Endothelial cell of umbilical vein (primary cell): Measurements from ENCODE around the gene PLEKHG4B. TPM values are rescaled to one million over a fixed set of nuclear protein-coding genes. Genes with fewer than 3 reads are reported as not detected.

ENCODE experiments used
- BruUV-seq: library from RNA; stranded (reverse); fragments of 400-500 nt; replicated peaks from 2 replicates; lab custom pipeline; 2021; lab: Mats Ljungman, UMichigan
- CTCF ChIA-PET: fragments of 300-600, 350-600 bp; sonication (Branson Sonifier 250); formaldehyde crosslinking; loops from one replicate; lab custom pipeline; 2021; ENCODE audit warnings: antibody characterized with exemption, inconsistent platforms; lab: Charles Lee
- POLR2A ChIA-PET: fragments of 300-600, 350-600 bp; sonication (Branson Sonifier 250); formaldehyde crosslinking; loops from one replicate; lab custom pipeline; 2021; ENCODE audit warnings: antibody characterized with exemption, inconsistent platforms; lab: Charles Lee
- DNase-seq: peaks from one replicate; pipeline ENCODE4 v3.0.0-alpha.2; 2011; ENCODE audit warnings: low read depth, low spot score
- FAIRE-seq: peaks from 2 replicates; lab custom pipeline; 2011; peaks lifted over from hg19 to GRCh38; lab: Jason Lieb, UNC
- H2AFZ ChIP-seq: 2 replicates; pipeline ENCODE4 v1.6.0; 2012; ENCODE audit warnings: low read depth, low read length, control low read depth, inconsistent platforms
- H3K27ac ChIP-seq: 2 replicates; pipeline ENCODE4 v1.5.1; 2011; ENCODE audit warnings: low read depth, mild to moderate bottlenecking, control low read depth, low read length, moderate library complexity; ENCODE audit not compliant: insufficient read depth
- H3K27me3 ChIP-seq, 2 experiments: 2 replicates each; pipeline versions ENCODE4 v1.6.0 to v1.6.1; 2011; ENCODE audit warnings: low read length in 2 of 2, mixed read lengths in 1 of 2; ENCODE audit not compliant: control insufficient read depth in 2 of 2, insufficient read depth in 2 of 2
- H3K36me3 ChIP-seq, 2 experiments: 2 replicates in 1 of 2; 3 replicates in 1 of 2; pipeline ENCODE4 v1.5.1; 2011; ENCODE audit warnings: low read length in 2 of 2, mild to moderate bottlenecking in 1 of 2, moderate library complexity in 1 of 2; ENCODE audit not compliant: control insufficient read depth in 2 of 2, insufficient read depth in 2 of 2; ENCODE audit errors: extremely low read depth in 1 of 2
- H3K4me1 ChIP-seq: 3 replicates; pipeline ENCODE4 v1.5.1; 2011; ENCODE audit warnings: mild to moderate bottlenecking, low read length; ENCODE audit not compliant: control insufficient read depth, insufficient read depth; ENCODE audit errors: extremely low read depth
- H3K4me2 ChIP-seq: 2 replicates; pipeline ENCODE4 v1.6.1; 2011; ENCODE audit warnings: low read length, control low read depth, mixed read lengths; ENCODE audit not compliant: insufficient read depth
- H3K4me3 ChIP-seq, 3 experiments: fragments of 200-600 bp in 1 of 3; sonication (generic), shearing (Covaris generic) in 1 of 3; replicated peaks in 1 of 3; 2 replicates each; pipeline ENCODE4 v1.5.1; 2011 to 2016; ENCODE audit warnings: control low read depth in 3 of 3, low read length in 3 of 3, mild to moderate bottlenecking in 2 of 3, inconsistent platforms in 1 of 3, low read depth in 1 of 3, moderate library complexity in 1 of 3; ENCODE audit not compliant: insufficient read depth in 1 of 3
- H3K79me2 ChIP-seq: 2 replicates; pipeline ENCODE4 v1.6.0; 2012; ENCODE audit warnings: low read length, inconsistent platforms; ENCODE audit not compliant: control insufficient read depth, insufficient read depth
- H3K9ac ChIP-seq: replicated peaks from 2 replicates; pipeline ENCODE3; 2011; ENCODE audit warnings: low read length, control low read depth; ENCODE audit not compliant: insufficient read depth; ENCODE audit errors: extremely low read depth
- H3K9me1 ChIP-seq: replicated peaks from 3 replicates; pipeline ENCODE4 v1.6.0; 2011; ENCODE audit warnings: mild to moderate bottlenecking, low read length; ENCODE audit not compliant: control insufficient read depth, insufficient read depth; ENCODE audit errors: extremely low read depth
- H3K9me3 ChIP-seq: replicated peaks from 2 replicates; pipeline ENCODE4 v1.5.1; 2012; ENCODE audit warnings: low read length, inconsistent platforms; ENCODE audit not compliant: control insufficient read depth, insufficient read depth
- H4K20me1 ChIP-seq: replicated peaks from 2 replicates; pipeline ENCODE3; 2011; ENCODE audit warnings: mild to moderate bottlenecking, low read length; ENCODE audit not compliant: control insufficient read depth, insufficient read depth; ENCODE audit errors: extremely low read depth
- CTCF ChIP-seq, 2 donors: IDR thresholded peaks; 1 replicate in 1 of 2; 2 replicates in 1 of 2; pipeline ENCODE4 v1.5.1; 2011; ENCODE audit warnings: low read length in 2 of 2, mild to moderate bottlenecking in 2 of 2, moderate library complexity in 2 of 2, control low read depth in 1 of 2, inconsistent platforms in 1 of 2, low read depth in 1 of 2; ENCODE audit not compliant: insufficient read depth in 1 of 2; ENCODE audit errors: extremely low read depth in 1 of 2
- EZH2 ChIP-seq: IDR thresholded peaks from 2 replicates; pipeline ENCODE4 v1.6.1; 2012; ENCODE audit warnings: borderline replicate concordance, low read depth, mild to moderate bottlenecking, moderate library complexity, low read length, inconsistent platforms; ENCODE audit not compliant: severe bottlenecking
- FOS ChIP-seq: IDR thresholded peaks from 2 replicates; pipeline ENCODE4 v1.6.1; 2011; ENCODE audit warnings: mild to moderate bottlenecking, low read length, moderate library complexity, borderline replicate concordance; ENCODE audit not compliant: insufficient read depth
- GATA2 ChIP-seq: IDR thresholded peaks from 2 replicates; pipeline ENCODE4 v1.7.0; 2011; ENCODE audit warnings: low read depth, mild to moderate bottlenecking, moderate library complexity, mixed read lengths, low read length; ENCODE audit not compliant: insufficient read length, insufficient read depth
- JUN ChIP-seq: IDR thresholded peaks from 2 replicates; pipeline ENCODE4 v1.6.1; 2011; ENCODE audit warnings: borderline replicate concordance, low read depth; ENCODE audit not compliant: insufficient read length, insufficient read depth
- MYC ChIP-seq: IDR thresholded peaks from one replicate; pipeline ENCODE4 v1.6.1; 2011; ENCODE audit warnings: mild to moderate bottlenecking, low read depth, low read length
- POLR2A ChIP-seq: IDR thresholded peaks from 2 replicates; pipeline ENCODE4 v1.6.1; 2012; ENCODE audit warnings: low read depth, mild to moderate bottlenecking, control low read depth, low read length
- POLR2AphosphoS5 ChIP-seq: IDR thresholded peaks from 2 replicates; pipeline ENCODE4 v1.6.1; 2012; ENCODE audit warnings: low read depth, mild to moderate bottlenecking, control low read depth, low read length, moderate library complexity; ENCODE audit not compliant: insufficient read depth
- dilution Hi-C: fragments of 300-500 bp; cut with MboI; formaldehyde crosslinking; loops from one replicate; pipeline ENCODE4 v1.15.0; 2019; ENCODE audit warnings: low sequenced_read_pairs; ENCODE audit not compliant: extremely low pct_ligation_motif_present
- intact Hi-C: fragments of 100-400 bp; cut with micrococcal nuclease; formaldehyde crosslinking; loops from one replicate; pipeline ENCODE4 v1.10.0; 2022
- polyA plus RNA-seq, 4 experiments: library from polyadenylated mRNA; depleted of rRNA in 3 of 4; stranded (reverse) in 3 of 4; unstranded in 1 of 4; fragments of >200 nt; gene quantifications; 2 replicates each; pipeline versions ENCODE4 v1.2.1 to v1.2.3, GENCODE V29; 2011 to 2012; ENCODE audit warnings: missing spikeins in 1 of 4
- total RNA-seq: library from RNA; stranded (reverse); gene quantifications from 2 replicates; pipeline ENCODE4 v1.2.3, GENCODE V29; 2021
- TF ChIP-seq, protein P1 (sequence below): IDR thresholded peaks from 2 replicates; pipeline ENCODE4 v1.6.1; 2011; ENCODE audit not compliant: insufficient read depth, insufficient read length

Gene PLEKHG4B
- total and polyA plus RNA-seq, 2 donors (not counting 3 experiments of a cell fraction or from before 2014, with no cell fraction given) = not detected

- FAIRE-seq = no peak
- intact Hi-C loops (no loop called here), dilution Hi-C loops (no loop called here)
- Histone ChIP-seq H3K9me1 (no peaks in the 10 kb centered on the region), H3K4me3 (no peak overlapping the region), H3K79me2 (no peaks in the 10 kb centered on the region), H3K4me1 (no peaks in the 10 kb centered on the region), H3K9me3 (no peaks in the 10 kb centered on the region), H3K4me2 (no peak overlapping the region), H2AFZ (no peak overlapping the region), H3K9ac (no peak overlapping the region), H3K27ac (no peak overlapping the region), H4K20me1 (no peaks in the 10 kb centered on the region), H3K27me3 (peaks cover 25 to 32% of the 10 kb centered on the region in 2 experiments), H3K36me3 (no peaks in the 10 kb centered on the region)
- DNase-seq = no peak
- TF ChIP-seq EZH2 (no peak), FOS (no peak)
- TF ChIP-seq, protein P1, sequence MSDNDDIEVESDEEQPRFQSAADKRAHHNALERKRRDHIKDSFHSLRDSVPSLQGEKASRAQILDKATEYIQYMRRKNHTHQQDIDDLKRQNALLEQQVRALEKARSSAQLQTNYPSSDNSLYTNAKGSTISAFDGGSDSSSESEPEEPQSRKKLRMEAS = no peak
- POLR2A ChIA-PET = no interaction called here
- CTCF ChIA-PET = no interaction called here
- no TSS peak for BruUV-seq
These were observed 2.3 kb downstream of the PLEKHG4B start for GRCh38 chr5:94113-94892.

- no peak for TF ChIP-seq CTCF (IDR thresholded peaks at IDR 0.05; ENCODE audit: extremely low read depth in 1 of 2, insufficient read depth in 1 of 2, low read depth in 1 of 2, low read length in 2 of 2)
- TF ChIP-seq POLR2AphosphoS5 = no peak
- no peak for TF ChIP-seq EZH2
- TF ChIP-seq POLR2A = no peak
- TF ChIP-seq, protein P1 = no peak
- TF ChIP-seq JUN = no peak
- TF ChIP-seq MYC = no peak
- no peak for TF ChIP-seq GATA2
- TF ChIP-seq FOS = no peak
- no peak for FAIRE-seq
- H3K9me1 ChIP-seq = no peaks in the 10 kb centered on the region
- ChIA-PET POLR2A (no interaction called here), CTCF (no interaction called here)
- intact Hi-C loops = no loop called here
- no peak overlapping the region for H3K9ac ChIP-seq
- H3K27me3 ChIP-seq = peaks cover 26 to 38% of the 10 kb centered on the region in 2 experiments
- no peaks in the 10 kb centered on the region for H3K79me2 ChIP-seq
- H3K9me3 ChIP-seq = no peaks in the 10 kb centered on the region
- no peak overlapping the region for H2AFZ ChIP-seq
- H3K4me1 ChIP-seq = no peaks in the 10 kb centered on the region
- H3K4me2 ChIP-seq = no peak overlapping the region
- H4K20me1 ChIP-seq = no peaks in the 10 kb centered on the region
- no peak for DNase-seq
- H3K27ac ChIP-seq = no peak overlapping the region
- no TSS peak for BruUV-seq
- no peak overlapping the region for H3K4me3 ChIP-seq
- dilution Hi-C loops = no loop called here
- no peaks in the 10 kb centered on the region for H3K36me3 ChIP-seq
These were observed 3.4 kb downstream of the PLEKHG4B start for GRCh38 chr5:95241-95980.
